Activated CD4-positive, alpha-beta T cell treated with anti-CD3 and anti-CD28 coated beads for 24 hours (primary cell): ENCODE data around the gene CSF2.
"Not testable (repeated sequence)": the region's sequence is repeated elsewhere in the genome, so short reads cannot be mapped to it uniquely, and the experiment has no call there.

Experiments used
- DNase-seq, 2 donors: peaks; one replicate each; pipeline ENCODE4 v3.0.0-alpha.2; 2020; ENCODE audit warnings: low read depth in 2 of 2

CSF2 gene

GRCh38 chr5:132087176-132087575 is 13.6 kb downstream of the CSF2 start:
- no peak for DNase-seq

- DNase-seq = no peak
Observed at GRCh38 chr5:132087661-132088060, 14.1 kb downstream of the CSF2 start.

- no peak for DNase-seq
Observed at GRCh38 chr5:132089363-132089762, 15.8 kb downstream of the CSF2 start.

- DNase-seq = no peak
Observed at GRCh38 chr5:132090107-132090506, 16.5 kb downstream of the CSF2 start.

GRCh38 chr5:132093271-132093670 is 19.7 kb downstream of the CSF2 start:
- no peak for DNase-seq

- no peak for DNase-seq
Observed at GRCh38 chr5:132094393-132095076, 20.9 kb downstream of the CSF2 start.

GRCh38 chr5:132095077-132095410 is 21.5 kb downstream of the CSF2 start:
- DNase-seq = no peak

GRCh38 chr5:132095424-132095972 is 21.9 kb downstream of the CSF2 start:
- DNase-seq = no peak

- no peak for DNase-seq
Observed at GRCh38 chr5:132096904-132097303, 23.3 kb downstream of the CSF2 start.

GRCh38 chr5:132098151-132098594 is 24.6 kb downstream of the CSF2 start:
- DNase-seq = no peak

- no peak for DNase-seq
Observed at GRCh38 chr5:132098621-132099020, 25.0 kb downstream of the CSF2 start.

GRCh38 chr5:132099076-132099748 is 25.6 kb downstream of the CSF2 start:
- DNase-seq = peak; percentile 54 to 58

- no peak for DNase-seq
Observed at GRCh38 chr5:132099905-132100304, 26.3 kb downstream of the CSF2 start.

- no peak for DNase-seq
Observed at GRCh38 chr5:132100672-132101261, 27.2 kb downstream of the CSF2 start.

- no peak for DNase-seq
Observed at GRCh38 chr5:132101385-132101880, 27.8 kb downstream of the CSF2 start.

GRCh38 chr5:132102101-132102701 is 28.6 kb downstream of the CSF2 start:
- no peak for DNase-seq

- DNase-seq = no peak
Observed at GRCh38 chr5:132102944-132103331, 29.3 kb downstream of the CSF2 start.

GRCh38 chr5:132103332-132103951 is 29.9 kb downstream of the CSF2 start:
- peak in 1 of 2 donors; percentile 53 for DNase-seq

- DNase-seq = no peak
Observed at GRCh38 chr5:132103969-132104391, 30.4 kb downstream of the CSF2 start.

GRCh38 chr5:132104556-132104955 is 31.0 kb downstream of the CSF2 start:
- DNase-seq = no peak

- DNase-seq = no peak
Observed at GRCh38 chr5:132105688-132106087, 32.1 kb downstream of the CSF2 start.

GRCh38 chr5:132108495-132108894 is 34.9 kb downstream of the CSF2 start:
- DNase-seq = not testable (repeated sequence)
